SH-SY5Y (cell line): Measurements from ENCODE around the gene IMMP1L.
A peak's percentile ranks its signal among the peaks of the same experiment; 100 is the strongest.

ENCODE experiments used
- GATA2 ChIP-seq: IDR thresholded peaks from 2 replicates; pipeline ENCODE4 v1.6.1; 2011; ENCODE audit warnings: mild to moderate bottlenecking, low read depth, low read length
- GATA3 ChIP-seq: IDR thresholded peaks from 2 replicates; pipeline ENCODE4 v1.6.1; 2011; ENCODE audit warnings: low read depth, mild to moderate bottlenecking, low read length, moderate library complexity

Gene IMMP1L

GRCh38 chr11:31487848-31488247, 21.6 kb downstream of the IMMP1L start:
- no peak for TF ChIP-seq GATA2
- TF ChIP-seq GATA3, result no peak

DNA sequence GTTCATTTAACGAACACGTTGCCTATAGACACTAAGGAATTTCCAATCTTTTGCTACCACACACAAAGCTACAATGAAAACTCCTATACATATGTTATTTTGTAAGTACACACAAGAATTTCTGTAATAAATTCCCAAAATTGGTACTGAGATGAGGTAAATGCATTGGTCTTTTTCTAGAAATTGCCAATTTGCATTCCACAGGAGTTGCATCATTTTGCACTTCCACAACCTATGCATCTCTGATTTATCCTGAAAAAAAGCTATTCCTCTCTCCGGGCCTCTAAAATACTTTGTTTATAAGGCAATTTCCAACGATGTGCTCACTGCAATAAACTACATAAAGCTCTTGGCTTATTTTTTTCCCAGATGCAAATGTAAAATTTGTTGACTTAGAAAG, 24.9 kb downstream of the IMMP1L start:
- TF ChIP-seq GATA2 (no peak), GATA3 (no peak)

- peak; percentile 85 for TF ChIP-seq GATA2
- peak; percentile 84 for TF ChIP-seq GATA3
Measured at GRCh38 chr11:31480930-31481329, 28.5 kb downstream of the IMMP1L start.

DNA sequence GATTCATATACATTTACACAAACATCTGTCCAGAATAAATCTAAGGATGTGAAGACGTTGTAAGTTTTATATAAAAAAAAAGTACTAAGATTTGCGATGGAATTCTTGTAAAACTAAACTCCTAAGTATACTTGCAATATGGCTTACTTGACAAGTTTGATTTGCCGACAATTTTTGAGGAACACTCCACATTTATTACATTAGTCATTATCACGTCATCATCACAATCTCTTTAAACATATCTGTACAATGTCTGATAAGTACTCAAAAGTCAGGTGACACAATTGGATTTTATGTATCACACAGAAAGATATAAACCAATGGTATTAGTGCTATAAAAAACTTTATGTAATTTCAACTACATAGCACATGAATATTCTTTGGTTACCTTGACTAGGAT, 30.4 kb downstream of the IMMP1L start:
- TF ChIP-seq GATA2 (no peak), GATA3 (peak; percentile 51; the same call in 1 of the 2 replicates)

DNA sequence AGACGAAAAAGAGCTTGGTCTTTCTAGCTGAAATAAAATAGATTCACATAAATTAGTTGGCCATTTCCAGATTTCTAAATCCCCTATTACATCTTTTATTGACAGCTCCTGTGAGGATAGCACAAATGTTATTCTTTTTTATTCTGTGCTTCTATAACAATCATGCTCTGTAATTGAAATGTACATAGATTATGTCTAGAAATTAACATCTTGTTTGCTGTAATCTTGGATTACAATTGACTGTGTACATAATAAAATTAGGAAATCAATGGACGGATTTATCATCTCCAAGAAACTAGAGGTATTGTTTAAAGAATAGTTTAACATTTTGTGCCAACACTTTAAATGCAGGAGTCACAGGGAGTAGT, 31.2 kb downstream of the IMMP1L start:
- no peak for TF ChIP-seq GATA2
- TF ChIP-seq GATA3, result no peak

GRCh38 chr11:31477528-31478222, 31.7 kb downstream of the IMMP1L start:
- TF ChIP-seq GATA3, result peak; percentile 56; the same call in 1 of the 2 replicates
- peak; percentile 57 for TF ChIP-seq GATA2

DNA sequence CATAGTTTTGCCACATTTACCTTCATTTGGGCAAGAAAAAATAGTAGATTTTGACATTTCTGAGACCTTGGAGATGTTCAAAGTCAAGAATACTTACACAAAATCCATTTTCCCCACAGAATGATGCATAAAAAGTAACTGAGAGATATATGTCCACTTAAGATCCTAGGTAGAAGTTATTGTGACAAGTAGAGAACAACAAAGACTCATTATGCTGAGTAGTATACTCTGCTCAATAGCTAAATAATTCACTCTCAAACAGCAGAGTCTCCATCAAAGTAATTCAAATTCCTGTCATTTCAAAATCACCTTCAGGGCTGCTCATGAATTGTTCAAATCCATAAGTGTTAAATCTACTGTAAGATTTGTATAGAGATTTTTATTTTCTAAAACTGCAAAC, 35.3 kb downstream of the IMMP1L start:
- no peak for TF ChIP-seq GATA2
- TF ChIP-seq GATA3, result no peak

GRCh38 chr11:31464436-31464835, 45.0 kb downstream of the IMMP1L start:
- TF ChIP-seq GATA3 (no peak), GATA2 (no peak)

GRCh38 chr11:31455177-31455576, 54.2 kb downstream of the IMMP1L start:
- no peak for TF ChIP-seq GATA2
- no peak for TF ChIP-seq GATA3

DNA sequence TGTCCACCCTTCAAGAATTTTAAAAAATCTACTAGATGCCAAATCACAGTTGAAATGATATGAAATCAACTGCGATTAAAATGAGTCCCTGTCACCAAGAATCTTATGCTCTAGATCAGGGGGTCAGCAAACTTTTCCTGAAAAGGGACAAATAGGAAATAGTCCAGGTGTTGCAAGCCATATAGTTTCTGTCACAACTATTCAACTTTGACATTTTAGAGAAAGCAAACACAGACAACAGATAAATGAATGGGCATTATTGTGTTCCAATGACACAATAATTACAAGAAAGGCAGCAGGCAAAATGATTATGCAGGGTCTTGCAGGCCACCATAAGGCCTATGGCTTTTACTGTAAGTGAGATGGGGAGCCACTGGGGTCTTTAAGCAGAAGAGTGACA, 58.6 kb downstream of the IMMP1L start:
- TF ChIP-seq GATA3 (no peak), GATA2 (no peak)

DNA sequence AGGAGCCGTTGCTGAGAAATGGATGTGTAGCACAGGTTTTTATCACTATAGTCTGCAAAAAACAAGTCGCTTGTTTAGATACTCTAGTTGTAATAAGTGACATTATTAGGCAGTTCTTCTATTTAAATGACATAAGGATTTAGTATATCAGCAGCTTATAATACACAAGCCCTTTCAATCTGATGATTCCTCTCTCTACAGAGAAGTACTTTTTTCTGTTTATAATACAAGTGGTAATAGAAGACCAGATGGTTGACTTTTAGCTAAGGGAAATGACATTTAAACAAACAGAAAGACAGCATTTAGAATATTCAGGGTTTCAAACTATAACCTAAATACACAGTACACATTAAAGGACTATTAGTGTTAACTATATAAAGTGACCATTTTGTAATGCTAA, 60.4 kb downstream of the IMMP1L start:
- no peak for TF ChIP-seq GATA2
- TF ChIP-seq GATA3, result no peak

- no peak for TF ChIP-seq GATA3
- TF ChIP-seq GATA2, result no peak
Measured at GRCh38 chr11:31445621-31446020, 63.8 kb downstream of the IMMP1L start.

DNA sequence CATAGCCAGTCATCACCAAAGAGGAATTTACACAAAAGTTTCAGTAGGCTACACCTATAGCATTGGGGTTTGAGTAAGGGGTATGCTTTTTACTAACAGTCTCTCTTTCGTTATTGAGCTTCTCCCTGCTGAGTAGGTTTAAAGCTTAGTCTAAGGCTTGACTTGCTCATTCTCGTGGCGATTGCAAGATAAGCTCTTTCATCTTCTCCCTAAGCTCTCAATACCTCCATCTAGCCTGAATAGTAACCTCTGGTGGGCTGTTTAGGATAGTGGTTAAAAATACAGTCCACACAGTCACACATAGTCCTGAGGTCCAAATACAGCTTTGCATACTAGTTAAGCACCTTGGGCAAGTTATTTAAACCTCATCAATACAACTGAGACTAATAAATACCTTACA, 65.6 kb downstream of the IMMP1L start:
- no peak for TF ChIP-seq GATA3
- no peak for TF ChIP-seq GATA2

- TF ChIP-seq GATA2, result no peak
- no peak for TF ChIP-seq GATA3
Measured at GRCh38 chr11:31442086-31442485, 67.3 kb downstream of the IMMP1L start.

- TF ChIP-seq GATA3, result no peak
- TF ChIP-seq GATA2, result no peak
Measured at GRCh38 chr11:31441296-31441695, 68.1 kb downstream of the IMMP1L start.

DNA sequence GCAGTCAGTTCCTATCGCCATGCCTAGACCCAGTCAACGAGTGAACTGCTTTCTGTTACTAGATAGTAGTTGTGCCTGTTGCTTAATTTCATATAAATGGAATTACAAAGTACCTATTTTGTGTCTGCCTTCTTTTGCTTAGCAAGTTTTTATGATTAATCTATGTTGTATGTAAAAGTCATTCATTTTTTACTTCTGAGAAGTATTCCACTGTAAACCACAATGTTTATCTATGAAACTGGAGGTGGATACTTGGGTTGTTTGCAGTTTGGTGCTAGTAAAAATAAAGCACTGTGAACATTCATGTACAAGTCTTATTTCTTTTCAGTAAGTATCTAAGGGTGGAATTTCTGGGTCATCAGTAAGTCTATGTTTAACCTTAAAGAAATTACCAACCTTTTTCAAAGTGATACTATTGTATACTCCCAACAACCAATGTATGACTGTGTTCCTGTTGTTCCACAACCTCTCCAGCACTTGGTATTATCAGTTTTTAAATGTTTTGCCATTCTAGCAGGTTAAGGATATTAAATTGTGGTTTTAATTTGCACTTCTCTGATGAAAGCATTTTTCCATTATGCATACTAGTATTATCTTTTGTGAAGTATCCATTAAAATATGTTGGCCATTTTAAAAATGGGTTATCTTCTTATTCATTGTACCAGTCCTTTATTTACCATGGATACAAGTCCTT, 71.5 kb downstream of the IMMP1L start:
- TF ChIP-seq GATA2, result no peak
- TF ChIP-seq GATA3, result no peak
